HEK293 (cell line): ENCODE measurements around the gene PRUNE1.

Experiments
- CTCF ChIA-PET: fragments of 350-600 bp; formaldehyde crosslinking; extraction: SDS; loops from one replicate; lab custom pipeline; 2021; ENCODE audit warnings: antibody characterized with exemption; lab: Yijun Ruan, JAX
- POLR2A ChIA-PET: fragments of 300-600 bp; formaldehyde crosslinking; extraction: SDS; loops from one replicate; lab custom pipeline; 2020; ENCODE audit warnings: antibody characterized with exemption, inconsistent platforms; lab: Yijun Ruan, JAX
- H3K27ac ChIP-seq: fragments of 200-500 bp; sonication (Bioruptor generic); 2 replicates; pipeline ENCODE4 v1.5.1; 2014; ENCODE audit warnings: low read depth, low read length, control low read depth, inconsistent platforms; ENCODE audit errors: extremely low read depth
- H3K36me3 ChIP-seq, 2 experiments: fragments of 200-500 bp in 1 of 2; sonication (Bioruptor generic) in 1 of 2; 1 replicate in 1 of 2; 2 replicates in 1 of 2; pipeline ENCODE4 v1.5.1; 2014 to 2017; ENCODE audit warnings: inconsistent platforms in 2 of 2, low read length in 2 of 2; ENCODE audit not compliant: control insufficient read depth in 2 of 2, insufficient read depth in 1 of 2
- H3K4me1 ChIP-seq: fragments of 200-500 bp; sonication (Bioruptor generic); 2 replicates; pipeline ENCODE4 v1.5.1; 2014; ENCODE audit warnings: mild to moderate bottlenecking, low read length, inconsistent platforms; ENCODE audit not compliant: control insufficient read depth, insufficient read depth
- H3K4me3 ChIP-seq: 2 replicates; pipeline ENCODE4 v1.5.1; 2011; ENCODE audit warnings: low read depth, mild to moderate bottlenecking, control low read depth, low read length, moderate library complexity
- H3K9me3 ChIP-seq: fragments of 200-500 bp; sonication (Bioruptor generic); 2 replicates; pipeline ENCODE4 v1.5.1; 2014; ENCODE audit warnings: low read depth, low read length, inconsistent platforms; ENCODE audit not compliant: control insufficient read depth, insufficient read depth
- GFI1B ChIP-seq: fragments of 450-650 bp; formaldehyde crosslinking; IDR thresholded peaks from 2 replicates; pipeline ENCODE4 v1.5.1; 2016; ENCODE audit warnings: missing biosample characterization, missing genetic modification characterization
- PRDM1 ChIP-seq: fragments of 450-650 bp; formaldehyde crosslinking; IDR thresholded peaks from 2 replicates; pipeline ENCODE4; 2016; ENCODE audit warnings: missing biosample characterization, missing genetic modification characterization
- PRDM2 ChIP-seq: fragments of 450-650 bp; formaldehyde crosslinking; IDR thresholded peaks from 2 replicates; pipeline ENCODE4 v1.5.1; 2016; ENCODE audit warnings: missing biosample characterization, missing genetic modification characterization, borderline replicate concordance
- PRDM4 ChIP-seq: fragments of 450-650 bp; formaldehyde crosslinking; IDR thresholded peaks from 2 replicates; pipeline ENCODE4 v1.5.1; 2017; ENCODE audit warnings: missing biosample characterization, missing genetic modification characterization
- ZBTB11 ChIP-seq: fragments of 450-650 bp; formaldehyde crosslinking; conservative IDR thresholded peaks from 2 replicates; pipeline ENCODE4 v1.5.1; 2016; ENCODE audit warnings: low read depth, missing biosample characterization, missing genetic modification characterization
- ZFP41 ChIP-seq: fragments of 450-650 bp; formaldehyde crosslinking; IDR thresholded peaks from 2 replicates; pipeline ENCODE4 v1.5.1; 2016; ENCODE audit warnings: missing biosample characterization, missing genetic modification characterization, borderline replicate concordance
- ZNF19 ChIP-seq: fragments of 450-650 bp; formaldehyde crosslinking; IDR thresholded peaks from 2 replicates; pipeline ENCODE4; 2016; ENCODE audit warnings: missing biosample characterization, missing genetic modification characterization, low read depth
- ZNF292 ChIP-seq: fragments of 450-650 bp; formaldehyde crosslinking; IDR thresholded peaks from 2 replicates; pipeline ENCODE4 v1.5.1; 2016; ENCODE audit warnings: low read depth, missing biosample characterization, missing genetic modification characterization, borderline replicate concordance
- ZNF341 ChIP-seq: fragments of 450-650 bp; formaldehyde crosslinking; IDR thresholded peaks from 2 replicates; pipeline ENCODE4; 2016; ENCODE audit warnings: low read depth, missing biosample characterization, missing genetic modification characterization
- ZNF350 ChIP-seq: fragments of 450-650 bp; formaldehyde crosslinking; IDR thresholded peaks from 2 replicates; pipeline ENCODE4 v1.5.0; 2017; ENCODE audit warnings: missing biosample characterization, mild to moderate bottlenecking, missing genetic modification characterization
- ZNF624 ChIP-seq: fragments of 450-650 bp; formaldehyde crosslinking; IDR thresholded peaks from 2 replicates; pipeline ENCODE4 v1.5.1; 2017; ENCODE audit warnings: missing biosample characterization, missing genetic modification characterization
- ZSCAN30 ChIP-seq: fragments of 450-650 bp; IDR thresholded peaks from 2 replicates; pipeline ENCODE4 v1.5.1; 2018; ENCODE audit warnings: missing biosample characterization, mild to moderate bottlenecking, missing genetic modification characterization, moderate library complexity
- ZSCAN5A ChIP-seq: fragments of 450-650 bp; formaldehyde crosslinking; IDR thresholded peaks from 2 replicates; pipeline ENCODE4 v1.5.1; 2016; ENCODE audit warnings: missing biosample characterization, missing genetic modification characterization
- TF ChIP-seq, protein P1 (sequence below): fragments of 450-650 bp; formaldehyde crosslinking; IDR thresholded peaks from 2 replicates; pipeline ENCODE4 v1.5.1; 2016; ENCODE audit warnings: missing biosample characterization, missing genetic modification characterization
- TF ChIP-seq, protein P2 (sequence below): fragments of 450-650 bp; formaldehyde crosslinking; IDR thresholded peaks from 2 replicates; pipeline ENCODE4 v1.5.1; 2016; ENCODE audit warnings: missing biosample characterization, missing genetic modification characterization

PRUNE1 gene

DNA sequence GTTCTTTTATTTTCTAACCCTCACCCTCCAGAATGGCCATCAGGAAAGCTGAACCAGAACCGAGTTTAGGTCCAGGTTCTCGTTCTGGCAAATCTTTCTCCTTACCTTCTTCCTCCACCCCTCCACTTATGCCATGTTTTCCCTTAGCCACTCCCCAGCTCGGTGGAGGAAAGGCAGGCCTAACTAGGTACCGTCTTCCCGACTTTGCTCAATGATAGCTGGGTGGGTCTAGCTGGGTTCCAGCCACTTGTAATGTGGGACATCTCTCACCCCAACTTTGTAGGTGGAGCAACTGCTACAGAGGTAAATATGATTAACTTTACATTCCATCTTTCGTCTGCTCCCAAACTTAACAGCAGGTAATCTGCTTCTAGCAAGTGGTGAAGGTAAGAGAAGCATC lies 28.8 kb downstream of the PRUNE1 start (continued):
- TF ChIP-seq, protein P1, sequence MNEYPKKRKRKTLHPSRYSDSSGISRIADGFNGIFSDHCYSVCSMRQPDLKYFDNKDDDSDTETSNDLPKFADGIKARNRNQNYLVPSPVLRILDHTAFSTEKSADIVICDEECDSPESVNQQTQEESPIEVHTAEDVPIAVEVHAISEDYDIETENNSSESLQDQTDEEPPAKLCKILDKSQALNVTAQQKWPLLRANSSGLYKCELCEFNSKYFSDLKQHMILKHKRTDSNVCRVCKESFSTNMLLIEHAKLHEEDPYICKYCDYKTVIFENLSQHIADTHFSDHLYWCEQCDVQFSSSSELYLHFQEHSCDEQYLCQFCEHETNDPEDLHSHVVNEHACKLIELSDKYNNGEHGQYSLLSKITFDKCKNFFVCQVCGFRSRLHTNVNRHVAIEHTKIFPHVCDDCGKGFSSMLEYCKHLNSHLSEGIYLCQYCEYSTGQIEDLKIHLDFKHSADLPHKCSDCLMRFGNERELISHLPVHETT (tag by site-specific recombination): no peak
- no peak for TF ChIP-seq ZNF341 (tag by site-specific recombination)

GRCh38 chr1:151039521-151039920 lies 31.3 kb downstream of the PRUNE1 start:
- Histone ChIP-seq H3K27ac (no peak overlapping the region), H3K4me1 (no peaks in the 10 kb centered on the region), H3K36me3 (peaks cover 2 to 22% of the 10 kb centered on the region in 2 experiments), H3K4me3 (no peak overlapping the region), H3K9me3 (no peaks in the 10 kb centered on the region)
- TF ChIP-seq ZNF292 (tag by site-specific recombination) (no peak), PRDM1 (no peak), ZBTB11 (no peak), ZFP41 (tag by site-specific recombination) (no peak), ZNF350 (tag by site-specific recombination) (no peak), PRDM4 (tag by site-specific recombination) (no peak), ZSCAN30 (tag by site-specific recombination) (no peak)
- TF ChIP-seq, protein P2, sequence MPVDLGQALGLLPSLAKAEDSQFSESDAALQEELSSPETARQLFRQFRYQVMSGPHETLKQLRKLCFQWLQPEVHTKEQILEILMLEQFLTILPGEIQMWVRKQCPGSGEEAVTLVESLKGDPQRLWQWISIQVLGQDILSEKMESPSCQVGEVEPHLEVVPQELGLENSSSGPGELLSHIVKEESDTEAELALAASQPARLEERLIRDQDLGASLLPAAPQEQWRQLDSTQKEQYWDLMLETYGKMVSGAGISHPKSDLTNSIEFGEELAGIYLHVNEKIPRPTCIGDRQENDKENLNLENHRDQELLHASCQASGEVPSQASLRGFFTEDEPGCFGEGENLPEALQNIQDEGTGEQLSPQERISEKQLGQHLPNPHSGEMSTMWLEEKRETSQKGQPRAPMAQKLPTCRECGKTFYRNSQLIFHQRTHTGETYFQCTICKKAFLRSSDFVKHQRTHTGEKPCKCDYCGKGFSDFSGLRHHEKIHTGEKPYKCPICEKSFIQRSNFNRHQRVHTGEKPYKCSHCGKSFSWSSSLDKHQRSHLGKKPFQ: no peak
- POLR2A ChIA-PET: no interaction called here
- CTCF ChIA-PET: interaction anchor here (1.3 to 1.7 kb wide), 2 partner anchors 8 to 15 kb away, joined by 4 to 6 read pairs; partner anchors contain the start of gene C1orf56

- CTCF ChIA-PET: interaction anchor here (0.5 to 1.6 kb wide), 3 partner anchors 18 to 50 kb away, joined by 3 to 7 read pairs (median 3); no protein-coding TSS in a partner anchor
- no peaks in the 10 kb centered on the region for H3K9me3 ChIP-seq
- H3K36me3 ChIP-seq: peaks cover 0 to 8% of the 10 kb centered on the region in 2 experiments; a peak in 2 of 3 replicates
- POLR2A ChIA-PET: interaction anchor here (0.6 kb wide), 1 partner anchor 64 kb away, joined by 3 read pairs; no protein-coding TSS in a partner anchor
- H3K27ac ChIP-seq: no peak overlapping the region
- no peak overlapping the region for H3K4me3 ChIP-seq
- no peaks in the 10 kb centered on the region for H3K4me1 ChIP-seq
- no peak for TF ChIP-seq PRDM2 (tag by site-specific recombination)
- no peak for TF ChIP-seq ZNF624
- TF ChIP-seq ZSCAN5A (tag by site-specific recombination): no peak
- TF ChIP-seq GFI1B (tag by site-specific recombination): no peak
- no peak for TF ChIP-seq ZNF19
Observed at GRCh38 chr1:151043163-151043562, 34.9 kb downstream of the PRUNE1 start.
